H1 (cell line): ENCODE data around the gene CDKN1A.

Experiments used
- BCL11A ChIP-seq, 2 experiments: IDR thresholded peaks; one replicate each; pipeline ENCODE4 v1.6.1; 2011; ENCODE audit warnings: low read depth in 2 of 2, low read length in 2 of 2, mild to moderate bottlenecking in 2 of 2
- CBX5 ChIP-seq: fragments of 300-800, 300-1000 bp; sonication (generic); IDR thresholded peaks from 2 replicates; pipeline ENCODE4 v1.7.1; 2016; ENCODE audit warnings: antibody characterized with exemption, low read length, low read depth
- JUN ChIP-seq: IDR thresholded peaks from 2 replicates; pipeline ENCODE4 v1.6.1; 2011; ENCODE audit warnings: low read depth, mild to moderate bottlenecking, improper control_type of control experiment, low read length
- TEAD4 ChIP-seq: IDR thresholded peaks from 2 replicates; pipeline ENCODE4 v1.6.1; 2012; ENCODE audit warnings: low read depth, low read length, inconsistent platforms, mixed read lengths
- ZNF274 ChIP-seq: IDR thresholded peaks from 2 replicates; pipeline ENCODE4 v1.7.0; 2012; ENCODE audit warnings: low read length, borderline replicate concordance; ENCODE audit errors: extremely low read depth
- TF ChIP-seq, protein P1 (sequence below), 3 experiments: IDR thresholded peaks; 1 replicate in 2 of 3; 2 replicates in 1 of 3; pipeline versions ENCODE4 v1.5.1 to v1.6.1; 2011; ENCODE audit warnings: low read length in 3 of 3, mild to moderate bottlenecking in 3 of 3, inconsistent platforms in 2 of 3, low read depth in 1 of 3, moderate library complexity in 1 of 3; ENCODE audit not compliant: insufficient read depth in 1 of 3; ENCODE audit errors: control extremely low read depth in 1 of 3
- TF ChIP-seq, protein P2 (sequence below): IDR thresholded peaks from 2 replicates; pipeline ENCODE4 v1.6.1; 2012; ENCODE audit warnings: inconsistent platforms

DNA sequence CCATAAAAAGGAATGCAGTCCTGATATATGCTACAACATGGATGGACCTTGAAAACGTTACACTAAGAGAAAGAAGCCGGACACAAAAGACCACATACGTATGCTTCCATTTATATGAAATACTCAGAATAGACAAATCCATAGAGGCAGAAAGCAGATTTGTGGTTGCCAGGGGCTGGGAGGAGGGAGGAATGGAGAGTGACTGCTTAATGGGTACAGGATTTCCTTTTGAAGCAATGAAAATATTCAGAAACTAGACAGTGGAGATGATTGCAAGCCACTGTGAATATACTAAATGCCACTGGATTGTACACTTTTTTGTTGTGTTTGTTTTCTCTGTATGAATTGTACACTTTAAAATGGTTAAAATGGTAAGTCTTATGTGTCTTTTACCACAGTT, 29.4 kb upstream of the CDKN1A start:
- TF ChIP-seq BCL11A (IDR thresholded peaks at IDR 0.05; ENCODE audit: low read depth in 2 of 2, low read length in 2 of 2), result no peak
- TF ChIP-seq, protein P1, sequence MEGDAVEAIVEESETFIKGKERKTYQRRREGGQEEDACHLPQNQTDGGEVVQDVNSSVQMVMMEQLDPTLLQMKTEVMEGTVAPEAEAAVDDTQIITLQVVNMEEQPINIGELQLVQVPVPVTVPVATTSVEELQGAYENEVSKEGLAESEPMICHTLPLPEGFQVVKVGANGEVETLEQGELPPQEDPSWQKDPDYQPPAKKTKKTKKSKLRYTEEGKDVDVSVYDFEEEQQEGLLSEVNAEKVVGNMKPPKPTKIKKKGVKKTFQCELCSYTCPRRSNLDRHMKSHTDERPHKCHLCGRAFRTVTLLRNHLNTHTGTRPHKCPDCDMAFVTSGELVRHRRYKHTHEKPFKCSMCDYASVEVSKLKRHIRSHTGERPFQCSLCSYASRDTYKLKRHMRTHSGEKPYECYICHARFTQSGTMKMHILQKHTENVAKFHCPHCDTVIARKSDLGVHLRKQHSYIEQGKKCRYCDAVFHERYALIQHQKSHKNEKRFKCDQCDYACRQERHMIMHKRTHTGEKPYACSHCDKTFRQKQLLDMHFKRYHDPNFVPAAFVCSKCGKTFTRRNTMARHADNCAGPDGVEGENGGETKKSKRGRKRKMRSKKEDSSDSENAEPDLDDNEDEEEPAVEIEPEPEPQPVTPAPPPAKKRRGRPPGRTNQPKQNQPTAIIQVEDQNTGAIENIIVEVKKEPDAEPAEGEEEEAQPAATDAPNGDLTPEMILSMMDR (IDR thresholded peaks at IDR 0.05; ENCODE audit: control extremely low read depth in 1 of 3, insufficient read depth in 1 of 3, low read depth in 1 of 3, low read length in 3 of 3), result no peak
- TF ChIP-seq TEAD4, result no peak
- no peak for TF ChIP-seq JUN
- no peak for TF ChIP-seq CBX5
- TF ChIP-seq ZNF274, result no peak
- TF ChIP-seq, protein P2, sequence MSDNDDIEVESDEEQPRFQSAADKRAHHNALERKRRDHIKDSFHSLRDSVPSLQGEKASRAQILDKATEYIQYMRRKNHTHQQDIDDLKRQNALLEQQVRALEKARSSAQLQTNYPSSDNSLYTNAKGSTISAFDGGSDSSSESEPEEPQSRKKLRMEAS, result no peak
